ENCODE measurements around the gene WIPF3. TPM values are rescaled to one million over a fixed set of nuclear protein-coding genes. Genes with fewer than 3 reads are reported as not detected.

The WIPF3 gene
- polyA plus RNA-seq, 4 donors, result 2.5 to 5.7 (median 5.0) TPM

- DNase-seq (ENCODE audit: low read depth in 4 of 4, low spot score in 3 of 4), result no peak
Observed at GRCh38 chr7:29808075-29808801, 1.9 kb downstream of the WIPF3 start.

GRCh38 chr7:29809533-29810155 lies 3.3 kb downstream of the WIPF3 start:
- no peak for DNase-seq (ENCODE audit: low read depth in 4 of 4, low spot score in 3 of 4)

GRCh38 chr7:29810297-29810696 lies 4.0 kb downstream of the WIPF3 start:
- no peak for DNase-seq (ENCODE audit: low read depth in 4 of 4, low spot score in 3 of 4)

GRCh38 chr7:29810813-29811482 lies 4.6 kb downstream of the WIPF3 start:
- no peak for DNase-seq (ENCODE audit: low read depth in 4 of 4, low spot score in 3 of 4)

GRCh38 chr7:29811586-29811985 lies 5.3 kb downstream of the WIPF3 start:
- DNase-seq (ENCODE audit: low read depth in 4 of 4, low spot score in 3 of 4), result no peak

GRCh38 chr7:29812185-29812876 lies 6.0 kb downstream of the WIPF3 start:
- DNase-seq (ENCODE audit: low read depth in 4 of 4, low spot score in 3 of 4), result no peak

- no peak for DNase-seq (ENCODE audit: low read depth in 4 of 4, low spot score in 3 of 4)
Observed at GRCh38 chr7:29815181-29816105, 9.1 kb downstream of the WIPF3 start.

GRCh38 chr7:29818308-29818707 lies 12.0 kb downstream of the WIPF3 start:
- DNase-seq (ENCODE audit: low read depth in 4 of 4, low spot score in 3 of 4), result no peak

GRCh38 chr7:29825775-29826529 lies 19.6 kb downstream of the WIPF3 start:
- no peak for DNase-seq (ENCODE audit: low read depth in 4 of 4, low spot score in 3 of 4)

GRCh38 chr7:29826530-29826822 lies 20.2 kb downstream of the WIPF3 start:
- DNase-seq (ENCODE audit: low read depth in 4 of 4, low spot score in 3 of 4), result no peak

GRCh38 chr7:29826904-29827303 lies 20.6 kb downstream of the WIPF3 start:
- no peak for DNase-seq (ENCODE audit: low read depth in 4 of 4, low spot score in 3 of 4)

- no peak for DNase-seq (ENCODE audit: low read depth in 4 of 4, low spot score in 3 of 4)
Observed at GRCh38 chr7:29831705-29832104, 25.4 kb downstream of the WIPF3 start.

- no peak for DNase-seq (ENCODE audit: low read depth in 4 of 4, low spot score in 3 of 4)
Observed at GRCh38 chr7:29833929-29834328, 27.6 kb downstream of the WIPF3 start.

GRCh38 chr7:29835718-29836117 lies 29.4 kb downstream of the WIPF3 start:
- DNase-seq (ENCODE audit: low read depth in 4 of 4, low spot score in 3 of 4), result no peak

- no peak for DNase-seq (ENCODE audit: low read depth in 4 of 4, low spot score in 3 of 4)
Observed at GRCh38 chr7:29839302-29839701, 33.0 kb downstream of the WIPF3 start.

GRCh38 chr7:29839921-29840320 lies 33.6 kb downstream of the WIPF3 start:
- no peak for DNase-seq (ENCODE audit: low read depth in 4 of 4, low spot score in 3 of 4)

GRCh38 chr7:29840701-29841100 lies 34.4 kb downstream of the WIPF3 start:
- DNase-seq (ENCODE audit: low read depth in 4 of 4, low spot score in 3 of 4), result no peak

GRCh38 chr7:29841926-29842701 lies 35.8 kb downstream of the WIPF3 start:
- DNase-seq (ENCODE audit: low read depth in 4 of 4, low spot score in 3 of 4), result no peak

- no peak for DNase-seq (ENCODE audit: low read depth in 4 of 4, low spot score in 3 of 4)
Observed at GRCh38 chr7:29843093-29843492, 36.8 kb downstream of the WIPF3 start.
